Ovary (tissue), 3 donors: Measurements from ENCODE around the gene ETAA1.

Source experiments
- CTCF ChIP-seq, 3 donors: fragments of 450-650 bp in 2 of 3; fragments of 200-600 bp in 1 of 3; IDR thresholded peaks; one replicate each; pipeline versions ENCODE4 v1.5.1 to v1.8.0; 2016 to 2022; ENCODE audit warnings: antibody characterized with exemption in 3 of 3, mild to moderate bottlenecking in 1 of 3
- EP300 ChIP-seq: sonication (generic); formaldehyde crosslinking; IDR thresholded peaks from one replicate; pipeline ENCODE4 v1.6.1; 2017; ENCODE audit warnings: antibody characterized with exemption
- POLR2A ChIP-seq: fragments of 450-650 bp; IDR thresholded peaks from one replicate; pipeline ENCODE4 v1.6.1; 2017; ENCODE audit warnings: antibody characterized with exemption, mild to moderate bottlenecking, moderate library complexity
- donor health status: DM: no; HTN: no; CAD: no.

GRCh38 chr2:67399831-67400489 lies 2.8 kb downstream of the ETAA1 start:
- TF ChIP-seq CTCF (IDR thresholded peaks at IDR 0.05) (no peak), EP300 (no peak), POLR2A (no peak)
